HG03439 (cell line): ENCODE results near the gene JAZF1.

ENCODE experiments used
- ATAC-seq: cut with Tn5 transposase; IDR thresholded peaks from one replicate; pipeline ENCODE4 v1.9.1; 2021; ENCODE audit warnings: mild to moderate bottlenecking, moderate library complexity; ENCODE audit not compliant: unreplicated experiment

JAZF1 gene

DNA sequence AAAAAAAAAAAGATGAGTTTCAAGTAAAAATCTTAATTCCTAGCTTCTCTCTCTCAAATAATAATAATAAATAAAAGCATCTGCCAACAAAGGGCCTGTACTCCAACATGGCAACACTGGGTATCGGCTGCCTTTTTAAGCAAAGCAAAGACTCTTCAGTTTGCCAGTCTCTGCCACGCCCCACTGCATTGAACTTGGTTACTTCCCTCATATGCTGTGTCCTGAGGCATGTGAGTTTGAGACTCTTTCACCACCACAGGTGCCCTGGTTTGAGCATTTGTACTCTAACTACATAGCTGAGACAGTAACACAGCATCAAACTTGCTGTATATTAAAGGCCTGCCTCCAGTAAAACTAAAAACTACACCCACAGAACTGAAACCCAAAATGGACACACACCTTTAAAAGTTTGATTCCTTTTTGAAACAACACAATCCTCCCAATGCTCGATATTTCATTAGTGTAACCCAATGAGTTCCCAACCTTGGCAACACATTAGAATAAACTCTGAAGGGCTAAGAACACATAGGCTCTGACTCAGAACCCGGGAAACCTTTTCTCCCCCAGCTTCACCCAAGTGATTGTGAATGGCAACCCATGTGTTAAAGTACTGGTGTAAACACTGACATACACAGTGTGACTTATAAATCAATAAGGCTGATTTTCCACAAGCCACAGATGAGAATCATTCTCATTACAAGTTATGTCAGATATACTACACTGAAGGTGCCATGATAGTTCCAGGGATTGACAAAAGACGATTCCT is 12.0 kb downstream of the JAZF1 start:
- no peak for ATAC-seq

DNA sequence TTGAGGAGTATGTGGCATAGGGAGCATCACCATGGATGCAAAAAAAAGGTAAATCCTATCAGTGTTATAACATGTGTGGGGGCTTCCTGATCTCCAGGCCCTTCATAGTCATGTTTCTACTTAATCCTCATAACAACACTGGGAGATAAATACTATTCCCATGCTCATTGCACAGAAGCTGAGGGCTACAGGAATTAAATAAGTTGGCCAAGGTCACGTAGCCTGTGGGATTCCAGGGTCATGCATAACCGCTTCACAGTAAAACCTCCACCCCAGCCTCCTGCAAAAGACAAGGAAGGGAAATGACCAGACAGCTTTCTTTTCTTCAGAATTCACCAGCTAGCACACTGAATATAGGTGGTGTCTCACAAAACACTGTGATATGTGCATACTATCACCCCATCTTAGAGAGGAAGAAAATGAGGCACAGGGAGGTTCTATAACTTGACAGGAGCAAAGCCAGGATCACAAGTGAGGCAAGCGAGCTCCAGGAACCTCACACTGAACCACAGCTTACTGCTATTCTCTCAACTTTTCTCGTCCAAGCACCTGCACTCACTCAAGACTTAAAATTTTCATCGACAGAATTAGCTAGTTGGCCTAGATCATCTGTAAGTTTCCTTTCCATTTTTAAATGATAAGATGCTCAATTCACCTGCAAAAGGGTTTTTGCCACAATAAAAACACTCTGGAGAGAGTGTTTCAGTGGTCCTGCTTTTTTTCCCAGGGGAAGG is 13.4 kb downstream of the JAZF1 start:
- no peak for ATAC-seq

DNA sequence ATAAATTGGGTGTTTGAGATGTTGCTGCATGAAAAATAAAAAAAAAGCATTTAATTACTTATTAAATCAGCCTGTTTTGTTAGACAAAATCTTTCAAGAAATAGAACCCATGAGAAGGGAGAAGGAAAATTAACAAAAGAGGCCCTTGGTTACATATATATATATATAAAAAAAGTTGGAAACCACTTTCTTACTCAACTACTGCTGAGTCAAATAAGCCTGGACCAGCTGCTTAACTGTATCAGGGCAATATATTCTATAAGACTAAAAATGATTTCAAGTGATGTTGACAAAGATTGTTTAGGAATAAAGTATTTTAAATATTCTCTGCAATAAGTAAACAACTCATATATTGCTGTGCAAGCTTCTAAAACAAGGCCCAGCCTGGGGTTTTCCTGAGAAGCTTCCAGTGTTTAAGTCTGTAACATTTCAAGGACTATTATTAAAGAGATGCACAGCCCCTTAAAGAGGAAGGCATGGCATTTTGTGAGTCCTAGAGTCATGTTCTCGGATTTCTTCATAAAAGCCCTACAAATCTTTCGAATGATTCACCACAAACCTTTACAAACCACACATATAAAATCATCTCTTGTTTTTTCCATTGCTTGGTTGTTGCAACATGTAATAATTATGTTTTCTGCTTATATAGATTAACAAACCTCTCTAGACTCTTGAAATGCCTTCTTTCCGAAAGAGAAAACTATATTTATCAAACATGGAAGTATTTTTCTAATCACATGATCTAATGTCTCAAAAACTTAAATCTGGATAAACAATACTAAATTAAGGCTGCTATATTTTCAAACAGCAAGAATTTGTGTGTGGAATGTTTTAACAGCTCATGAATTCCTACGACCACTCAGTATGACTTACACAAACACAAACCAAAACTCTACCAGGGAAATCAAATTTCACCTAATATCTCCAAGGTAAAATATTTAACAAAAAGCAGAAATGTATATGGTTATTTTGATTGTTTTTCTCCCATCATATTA is 14.3 kb downstream of the JAZF1 start:
- ATAC-seq = no peak

DNA sequence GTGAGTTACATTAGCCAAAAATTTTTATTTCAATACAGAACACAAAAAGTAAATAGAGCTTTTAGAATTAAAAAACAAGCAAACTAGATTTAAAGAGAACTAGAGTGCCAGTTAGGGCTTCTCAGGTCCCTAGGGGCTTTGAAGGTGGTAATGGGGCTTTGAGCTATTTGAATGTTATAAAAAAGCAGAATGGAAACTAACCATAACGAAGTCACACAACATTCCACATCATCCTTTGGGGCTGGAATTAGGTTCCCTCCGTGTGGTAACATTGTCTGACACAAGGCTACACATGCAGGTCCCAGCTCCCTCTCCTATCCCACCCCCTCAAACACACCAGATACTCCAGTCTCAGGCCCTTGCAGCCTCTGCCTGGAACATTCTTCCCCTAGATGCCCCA is 15.3 kb downstream of the JAZF1 start:
- no peak for ATAC-seq

DNA sequence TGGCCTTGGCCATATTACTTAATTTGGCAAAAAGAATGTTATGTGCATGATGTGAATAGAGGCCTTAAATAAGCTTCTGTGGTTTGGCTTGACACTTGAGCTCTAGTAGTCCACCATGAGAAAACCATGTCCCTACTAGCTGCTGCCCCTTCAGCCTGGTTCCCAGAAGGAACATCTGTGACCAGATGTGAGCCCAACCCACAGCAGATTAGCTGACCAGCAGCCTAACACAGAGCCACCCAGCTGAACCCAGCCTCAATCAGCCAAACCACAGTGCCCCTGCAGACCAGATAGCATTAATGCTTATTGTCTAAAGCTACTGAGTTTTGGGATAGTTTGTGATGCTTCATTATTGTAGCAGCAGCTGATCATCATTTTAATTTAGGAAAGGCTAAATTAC is 16.6 kb downstream of the JAZF1 start:
- no peak for ATAC-seq

DNA sequence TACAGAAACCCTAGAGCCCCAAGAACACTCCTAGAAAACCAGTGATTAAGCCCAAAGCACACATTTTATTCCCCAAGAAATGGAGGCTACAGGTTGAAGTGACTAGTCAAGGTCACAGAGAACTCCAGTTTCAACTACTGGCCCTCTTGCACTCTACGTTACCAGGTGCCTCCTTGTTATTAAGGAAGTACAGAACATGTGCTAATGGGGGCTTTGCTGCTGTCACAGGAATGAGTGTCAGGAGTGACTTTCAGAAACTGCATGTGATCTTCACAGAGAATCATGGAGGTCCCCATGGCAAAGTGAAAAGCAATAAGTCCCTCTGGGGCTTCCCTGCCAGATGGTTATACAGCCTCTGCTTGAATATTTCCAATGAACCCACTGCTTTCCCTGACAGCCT is 19.3 kb downstream of the JAZF1 start:
- no peak for ATAC-seq

DNA sequence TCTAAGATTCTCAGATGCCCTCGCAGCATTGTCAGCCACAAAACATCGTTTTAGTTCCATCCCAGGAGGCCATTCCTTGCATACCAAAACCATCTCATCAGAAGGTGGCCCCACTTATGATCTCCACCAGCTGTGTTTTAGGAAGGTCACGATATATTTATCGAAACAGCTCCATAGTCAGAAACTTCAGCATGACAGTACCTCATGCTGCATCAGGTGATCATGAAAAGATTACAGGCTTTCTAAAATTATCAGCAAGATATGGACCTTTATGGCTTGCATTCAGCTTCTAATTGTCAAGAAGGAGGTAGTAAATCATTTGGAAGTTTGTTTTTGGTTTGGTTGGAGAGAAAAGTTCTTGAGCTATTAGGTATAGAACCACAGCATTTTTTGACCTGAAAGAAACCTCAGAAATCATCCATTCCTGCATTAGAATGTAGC is 20.0 kb downstream of the JAZF1 start:
- no peak for ATAC-seq

DNA sequence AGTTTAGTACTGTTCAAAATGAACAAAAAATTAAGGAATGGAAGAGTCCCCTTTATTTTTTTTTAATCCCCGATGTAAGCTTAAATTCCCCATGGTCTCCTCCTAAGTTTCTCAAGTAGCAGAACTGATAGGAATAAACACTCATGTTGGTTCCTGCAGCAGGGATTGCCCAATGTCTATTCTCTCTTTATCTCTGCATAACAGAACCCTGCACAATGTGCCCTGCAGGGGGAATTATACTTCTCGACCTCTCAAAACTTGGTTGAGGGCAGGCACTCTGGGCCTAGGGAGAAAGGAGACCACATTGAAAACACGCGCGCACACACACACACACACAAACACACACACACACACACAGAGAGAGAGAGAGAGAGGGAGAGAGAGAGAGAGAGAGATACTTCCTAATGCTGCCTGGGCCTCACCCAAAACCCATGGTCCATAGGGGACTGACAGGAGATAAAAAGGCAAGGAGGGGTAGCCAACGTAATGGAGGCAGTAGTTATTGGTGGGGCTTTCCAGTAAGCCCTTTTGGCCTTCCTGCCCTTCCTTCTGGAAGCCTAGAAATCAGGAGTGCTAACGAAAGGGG is 22.7 kb downstream of the JAZF1 start:
- no peak for ATAC-seq

DNA sequence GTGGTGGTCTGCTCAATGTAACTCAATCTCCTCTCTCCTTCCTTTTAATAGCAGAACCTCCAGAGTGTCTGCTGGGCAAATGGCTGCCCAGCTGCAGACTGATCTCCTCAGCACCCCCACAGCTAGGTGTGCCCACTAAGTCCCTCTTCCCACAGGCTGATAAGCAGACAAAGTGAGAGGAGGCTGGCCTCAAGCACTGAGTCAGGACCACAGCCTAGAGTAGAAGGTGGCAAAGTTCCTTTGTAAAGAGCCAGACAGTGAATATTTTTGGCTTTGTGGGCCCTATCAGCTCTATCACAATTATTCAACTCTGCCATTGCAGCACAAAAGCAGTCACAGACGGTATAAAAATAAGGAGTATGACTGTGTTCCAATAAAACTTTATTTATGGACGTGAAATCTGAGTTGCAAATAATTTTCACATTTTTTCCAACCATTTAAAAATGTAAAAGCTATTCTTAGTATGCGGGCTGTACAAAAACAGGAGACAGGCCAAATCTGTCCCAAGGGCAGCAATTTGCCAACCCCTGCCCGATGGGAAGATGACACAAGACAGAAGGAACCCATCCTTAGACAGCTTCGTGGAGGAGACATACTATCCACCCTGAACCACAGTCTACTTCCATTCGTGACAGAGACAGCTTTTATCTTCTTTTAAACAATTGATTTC is 23.4 kb downstream of the JAZF1 start:
- ATAC-seq = no peak

DNA sequence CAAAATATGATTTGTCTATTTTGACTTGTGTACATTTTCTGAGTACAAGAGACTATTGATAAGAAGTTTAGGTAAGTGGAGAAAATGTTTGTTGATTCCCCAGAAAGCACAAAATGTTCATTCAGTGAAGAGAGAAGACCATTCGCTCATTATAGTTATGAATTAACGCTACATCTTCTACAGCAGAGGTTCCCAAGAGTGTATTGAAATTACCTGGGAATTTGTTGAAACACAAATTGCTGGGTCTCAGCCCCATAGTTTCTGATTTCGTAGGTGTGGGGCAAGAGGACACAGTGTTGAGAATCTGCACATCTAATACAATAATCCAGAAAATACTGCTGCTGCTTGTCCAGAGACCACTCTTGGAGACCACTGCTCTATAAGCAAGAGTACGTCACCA is 24.2 kb downstream of the JAZF1 start:
- ATAC-seq = no peak

DNA sequence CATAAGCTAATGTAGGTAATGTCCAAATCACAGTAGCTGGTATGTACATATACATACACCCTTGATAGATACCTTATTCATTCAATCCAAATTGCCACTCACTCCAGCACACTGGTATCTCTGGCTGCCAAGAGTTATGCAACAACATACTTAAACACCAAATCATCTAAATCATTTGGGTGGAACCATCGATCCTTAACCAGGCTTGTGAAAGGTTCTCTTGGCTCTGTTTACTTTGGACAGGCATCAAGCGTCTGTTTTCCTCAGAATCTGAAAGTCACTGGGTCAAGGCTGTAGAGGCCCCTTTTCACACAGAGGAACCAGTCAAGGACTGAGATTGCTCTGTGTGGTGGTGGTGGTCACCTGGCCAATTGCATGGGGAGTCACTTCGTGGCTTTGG is 24.6 kb downstream of the JAZF1 start:
- ATAC-seq = no peak

DNA sequence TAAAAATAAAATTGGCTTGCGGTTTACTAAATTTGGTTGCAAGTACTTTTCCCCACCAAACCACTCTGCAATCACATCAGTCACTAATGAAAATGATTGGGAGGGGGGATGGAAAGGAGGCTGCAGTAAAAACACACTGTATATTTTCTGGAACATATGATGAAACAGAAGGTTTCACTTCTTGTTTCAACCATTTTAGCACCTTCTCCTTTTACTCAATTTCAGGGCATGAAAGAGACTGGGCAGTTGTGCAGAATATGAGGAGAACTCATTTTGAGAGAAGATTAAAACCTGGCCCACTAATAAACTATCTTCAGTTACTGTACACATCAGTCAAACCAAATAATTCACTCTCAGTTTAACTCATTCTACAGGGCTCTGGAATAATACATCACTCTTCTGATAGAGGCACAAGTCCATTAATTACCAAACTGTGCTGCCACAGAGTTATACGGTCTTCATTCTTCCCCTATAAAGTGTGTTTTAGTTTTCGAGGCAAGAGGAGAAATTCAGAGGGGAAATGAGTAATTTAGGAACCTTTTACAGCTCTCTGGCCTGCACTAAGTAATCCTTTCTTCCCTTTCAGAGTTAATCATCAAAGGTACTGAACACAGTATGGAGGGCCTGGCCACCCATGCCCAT is 25.5 kb downstream of the JAZF1 start:
- peak; percentile 71 for ATAC-seq

DNA sequence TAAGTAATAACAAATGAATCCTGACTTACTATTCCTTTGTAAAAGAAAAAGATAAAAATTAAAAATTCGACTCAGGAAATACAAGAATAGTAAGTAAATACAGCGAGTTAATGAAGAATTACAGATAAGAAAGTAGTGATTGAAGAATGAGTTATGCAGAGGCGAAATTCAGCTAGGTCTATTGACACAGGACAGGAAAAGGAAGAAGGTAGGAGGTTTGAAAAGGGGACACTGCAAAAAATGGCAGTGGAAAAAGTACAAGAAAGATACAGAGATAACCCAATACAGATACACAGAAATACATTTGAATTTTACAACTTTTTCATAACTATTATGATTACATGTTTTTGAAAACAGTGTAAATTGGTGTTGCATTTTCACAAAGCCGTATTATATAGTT is 28.0 kb downstream of the JAZF1 start:
- ATAC-seq = no peak

DNA sequence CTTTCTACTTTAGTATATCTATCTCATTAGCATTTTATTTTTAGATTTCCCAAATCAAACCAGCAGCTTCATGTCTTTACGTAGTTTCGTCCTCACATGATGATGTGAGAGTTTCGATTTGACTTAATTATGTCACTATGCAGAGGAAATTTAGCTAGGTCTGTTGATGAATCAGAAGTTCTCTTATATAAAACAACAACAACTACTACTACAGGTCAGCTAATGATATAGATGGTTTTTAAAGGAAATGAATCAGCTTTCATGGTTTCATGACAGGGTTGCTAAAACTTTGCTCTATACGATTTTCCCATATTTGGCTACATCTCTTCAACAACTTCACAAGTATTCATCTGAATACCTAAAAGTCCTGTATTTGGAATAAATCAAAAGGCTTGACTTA is 28.6 kb downstream of the JAZF1 start:
- peak; percentile 42 for ATAC-seq

DNA sequence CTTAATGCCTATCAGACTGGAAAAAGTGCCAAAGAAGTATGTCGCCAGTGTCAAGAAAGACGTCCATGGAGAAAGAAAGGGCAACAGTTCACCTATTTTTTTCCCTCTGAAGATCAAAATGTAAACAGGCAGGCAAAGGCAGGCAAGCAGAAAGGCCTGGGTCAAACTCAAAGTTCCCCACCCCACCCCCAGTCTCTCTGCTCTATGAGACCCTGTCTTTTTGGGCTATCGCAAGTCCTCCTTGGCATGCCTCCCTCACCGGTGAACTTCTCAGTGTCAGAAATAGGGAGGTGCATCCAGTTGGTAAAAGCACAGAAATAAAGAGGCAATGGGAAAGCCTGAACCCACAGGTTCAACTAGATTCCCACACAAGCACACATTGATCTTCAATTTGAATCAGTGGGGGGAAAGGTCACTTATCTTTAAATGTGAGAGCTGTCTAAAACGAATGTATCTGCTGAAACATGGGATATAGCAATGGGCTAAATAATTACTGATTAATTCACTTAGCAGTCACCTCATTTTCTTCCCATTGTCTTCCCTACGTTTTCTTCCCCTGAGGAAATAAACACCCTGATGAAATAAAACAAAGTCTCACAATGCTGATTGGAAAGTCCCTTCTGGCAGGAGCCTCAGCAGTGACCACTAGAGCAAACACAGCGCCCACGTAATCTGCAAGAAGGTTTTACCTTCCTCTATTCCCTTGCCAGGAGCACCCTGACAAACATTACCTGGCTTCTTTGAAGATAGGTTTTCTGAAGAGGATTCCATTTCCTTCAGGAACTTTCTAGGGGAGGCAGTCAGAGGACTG is 31.1 kb downstream of the JAZF1 start:
- ATAC-seq = no peak

DNA sequence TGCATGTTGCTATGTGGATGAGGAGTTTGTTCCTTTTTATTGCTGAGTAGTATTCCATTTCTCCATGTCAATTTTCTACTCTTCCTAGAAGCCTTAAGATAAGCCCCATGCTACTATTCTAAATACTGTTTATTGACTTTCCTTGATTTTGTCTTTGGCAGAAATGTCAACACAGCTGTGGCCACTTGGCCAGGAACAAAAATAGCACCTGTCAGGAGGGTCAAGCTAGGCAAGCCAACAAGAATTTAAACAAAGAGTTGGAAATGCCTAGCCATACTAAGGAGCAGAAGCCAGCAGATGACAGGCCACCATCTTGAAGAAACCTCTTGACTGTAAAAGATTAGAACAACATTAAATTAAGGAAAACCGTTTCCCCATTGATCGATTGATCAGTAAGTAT is 34.7 kb downstream of the JAZF1 start:
- no peak for ATAC-seq

DNA sequence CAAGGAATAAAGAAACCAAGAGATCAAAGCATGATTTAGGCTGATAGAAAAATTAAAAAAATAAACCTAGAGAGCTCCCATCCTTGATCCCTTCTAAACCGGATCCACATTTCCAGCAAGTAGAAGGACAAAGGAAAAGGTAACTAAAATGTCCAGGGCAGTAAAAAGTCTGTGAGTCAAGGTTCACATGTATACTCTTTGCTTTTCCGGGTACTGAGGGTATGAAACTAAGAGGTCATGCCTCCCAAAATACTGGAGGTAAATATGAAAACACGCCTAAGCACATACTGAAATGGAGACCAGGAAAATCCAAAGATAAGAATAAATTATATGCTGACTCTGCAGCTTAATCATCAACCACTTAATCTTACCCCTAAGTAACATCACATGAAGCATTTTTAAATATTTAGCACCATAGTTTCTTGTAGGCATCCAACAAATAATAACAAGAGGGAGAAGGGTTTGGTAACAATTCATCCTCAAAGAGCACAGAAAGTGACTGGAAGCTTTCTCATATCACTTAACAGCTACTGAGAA is 35.4 kb downstream of the JAZF1 start:
- no peak for ATAC-seq

DNA sequence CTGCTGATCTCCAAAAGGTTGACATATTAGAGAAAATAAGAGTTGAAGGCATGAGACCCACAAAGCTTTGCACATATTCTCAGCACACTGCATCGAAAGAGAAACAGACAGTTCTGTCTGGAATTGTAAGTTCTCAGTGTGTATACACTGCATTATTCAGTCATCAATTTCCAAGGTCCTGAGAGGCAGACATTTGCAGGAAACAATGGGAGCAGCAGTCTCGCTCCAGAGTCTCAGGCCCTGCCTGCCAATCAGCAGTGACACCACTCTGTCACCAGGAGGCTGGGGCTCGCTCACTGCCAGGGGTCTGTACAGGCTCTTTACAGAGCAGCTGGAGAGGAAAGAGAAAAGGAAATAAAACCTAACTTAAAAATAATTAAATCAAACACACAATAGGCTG is 36.3 kb downstream of the JAZF1 start:
- no peak for ATAC-seq

DNA sequence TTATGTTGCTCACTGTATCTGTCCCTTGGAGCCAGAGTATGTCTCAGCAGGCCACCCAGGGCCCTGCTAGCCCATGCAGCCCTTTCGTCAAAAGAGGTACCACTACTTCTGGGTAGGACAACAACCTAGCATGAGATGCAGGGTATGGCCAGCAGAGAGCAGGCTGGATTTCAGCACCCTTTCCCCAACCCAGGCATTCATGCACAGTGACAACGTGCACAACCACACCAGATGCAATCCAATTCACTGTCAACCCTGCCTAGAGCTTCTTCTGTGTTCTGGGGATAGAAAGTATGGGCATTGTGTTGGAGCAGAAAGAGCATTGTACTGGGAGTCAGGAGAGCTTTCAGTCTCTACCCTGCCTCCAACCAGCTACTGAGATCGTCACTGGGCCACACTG is 37.9 kb downstream of the JAZF1 start:
- no peak for ATAC-seq
